ENCODE data around the gene PMF1. TPM values are rescaled to one million over a fixed set of nuclear protein-coding genes. Genes with fewer than 3 reads are reported as not detected.
"Not testable (repeated sequence)": the region's sequence is repeated elsewhere in the genome, so short reads cannot be mapped to it uniquely, and the experiment has no call there.

Gene PMF1
- total and polyA plus RNA-seq, 5 experiments from 2014 or later: 49.1 to 79.9 (median 70.8) TPM

DNA sequence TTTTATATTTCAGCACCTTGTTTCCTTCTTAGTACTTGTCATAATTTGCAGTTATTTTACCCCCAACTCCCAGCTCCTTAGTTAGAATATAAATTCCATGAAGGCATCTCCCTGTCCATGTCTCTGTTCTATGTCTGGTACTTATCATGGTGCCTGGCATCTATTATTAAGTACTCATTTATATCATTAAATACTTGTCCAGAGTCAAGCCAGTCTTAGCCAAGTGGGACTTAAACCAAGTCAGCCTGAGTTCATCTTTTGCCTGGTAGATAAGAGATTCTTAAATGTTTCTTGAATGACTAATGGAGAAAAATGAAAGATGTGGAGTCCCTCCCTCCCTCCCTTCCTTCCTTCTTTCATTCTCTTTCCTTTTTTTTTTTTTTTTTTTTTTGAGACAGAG is 9.5 kb upstream of the PMF1 start:
- POLR2A ChIA-PET: interaction anchor here (1.6 kb wide), 1 partner anchor 10 kb away, joined by 5 read pairs; the partner anchor contains the start of gene PMF1
- no peak overlapping the region for H3K27ac Mint-ChIP-seq

DNA sequence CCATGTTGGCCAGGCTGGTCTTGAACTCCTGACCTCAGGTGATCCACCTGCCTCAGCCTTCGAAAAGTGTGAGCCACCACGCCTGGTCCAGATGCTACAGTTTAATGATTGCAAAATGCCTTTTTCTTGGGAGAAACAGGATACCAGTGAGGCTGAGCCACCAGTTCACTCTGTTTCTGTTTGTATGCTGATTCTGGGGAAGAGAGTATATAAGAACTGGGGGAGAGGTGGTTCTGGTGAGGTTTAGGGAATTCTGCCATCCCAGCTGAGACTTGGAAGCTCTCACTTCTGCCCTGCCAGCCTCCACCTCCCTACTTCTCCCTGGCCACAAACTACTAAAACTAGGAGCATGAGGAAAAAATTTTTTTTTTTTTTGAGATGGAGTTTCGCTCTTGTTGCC is 8.1 kb upstream of the PMF1 start:
- H3K27me3 Mint-ChIP-seq: no peaks in the 10 kb centered on the region
- no peaks in the 10 kb centered on the region for H3K9me3 Mint-ChIP-seq
- H3K36me3 Mint-ChIP-seq: peaks cover 0 to 60% (median 7%) of the 10 kb centered on the region in 3 donors
- no peak for ATAC-seq
- POLR2A ChIA-PET: no interaction called here
- H3K4me3 Mint-ChIP-seq: no peak overlapping the region
- no peak overlapping the region for H3K27ac Mint-ChIP-seq
- no peak for DNase-seq
- peaks cover 14 to 17% (median 15%) of the 10 kb centered on the region in 4 donors for H3K4me1 Mint-ChIP-seq

More for the DNA sequence above, 9.5 kb upstream of the PMF1 start:
- H3K27me3 Mint-ChIP-seq: no peaks in the 10 kb centered on the region
- H3K36me3 Mint-ChIP-seq: peaks cover 0 to 57% (median 4%) of the 10 kb centered on the region in 3 donors
- no peaks in the 10 kb centered on the region for H3K9me3 Mint-ChIP-seq
- ATAC-seq (no peak), DNase-seq (no peak)
- H3K4me1 Mint-ChIP-seq: peaks cover 23 to 30% (median 28%) of the 10 kb centered on the region in 4 donors
- no peak overlapping the region for H3K4me3 Mint-ChIP-seq

DNA sequence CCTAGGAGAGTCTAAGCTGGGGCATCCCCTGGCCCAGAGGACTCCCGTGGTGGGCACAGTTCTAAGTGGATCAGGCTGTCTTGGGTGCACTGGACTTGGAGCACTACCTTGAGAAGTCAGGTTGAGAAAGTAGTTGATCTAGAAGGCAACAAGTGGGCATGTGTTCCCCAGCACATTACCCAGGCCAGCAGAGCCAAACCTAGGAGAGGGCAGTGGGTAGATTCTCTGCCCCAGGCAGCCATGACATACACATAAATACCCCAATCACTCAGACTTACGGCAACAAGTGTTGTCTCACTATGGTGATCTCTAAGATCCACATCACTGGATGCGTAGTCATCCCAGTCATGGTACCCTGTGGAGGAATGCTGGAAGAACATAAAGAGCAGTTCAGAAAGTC is 1.6 kb upstream of the PMF1 start:
- Mint-ChIP-seq H3K4me3 (peak overlapping the region in 8 of 10 donors; percentile 2 to 59 (median 35)), H3K9me3 (no peaks in the 10 kb centered on the region), H3K4me1 (peaks cover 13 to 40% (median 30%) of the 10 kb centered on the region in 4 donors), H3K36me3 (peaks cover 0 to 39% (median 3%) of the 10 kb centered on the region in 3 donors), H3K27me3 (no peaks in the 10 kb centered on the region), H3K27ac (peak overlapping the region in 7 of 10 donors; percentile 73 to 100 (median 100))
- ATAC-seq (no peak), DNase-seq (no peak)
- POLR2A ChIA-PET: interaction anchor here (0.6 kb wide), 1 partner anchor 12 kb away, joined by 3 read pairs; no protein-coding TSS in a partner anchor

DNA sequence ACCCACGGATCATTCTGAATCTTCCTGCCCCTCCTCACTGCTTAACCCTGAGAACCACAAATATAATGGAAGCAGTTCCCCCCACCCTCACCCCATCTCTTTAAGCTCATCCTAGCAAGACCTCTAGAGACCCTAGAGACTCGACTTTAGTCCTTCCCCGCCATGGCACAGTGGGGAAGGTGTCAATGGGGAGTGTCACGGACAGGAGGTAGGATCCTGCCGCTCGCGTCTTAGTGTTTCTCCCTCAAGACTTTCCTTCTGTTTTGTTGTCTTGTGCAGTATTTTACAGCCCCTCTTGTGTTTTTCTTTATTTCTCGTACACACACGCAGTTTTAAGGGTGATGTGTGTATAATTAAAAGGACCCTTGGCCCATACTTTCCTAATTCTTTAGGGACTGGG is 677 bp upstream of the PMF1 start:
- Mint-ChIP-seq H3K4me1 (peaks cover 13 to 39% (median 32%) of the 10 kb centered on the region in 4 donors), H3K36me3 (peaks cover 0 to 35% (median 3%) of the 10 kb centered on the region in 3 donors), H3K27me3 (no peaks in the 10 kb centered on the region), H3K27ac (peak overlapping the region; percentile 96 to 100 (median 100)), H3K4me3 (peak overlapping the region; percentile 94 to 98 (median 96)), H3K9me3 (no peaks in the 10 kb centered on the region)
- POLR2A ChIA-PET: interaction anchor here (1.0 to 2.6 kb wide), 13 partner anchors 9 to 1017 kb away, joined by 3 to 48 read pairs (median 6); partner anchors contain the start of genes SLC25A44 and SMG5
- ATAC-seq: no peak
- no peak for DNase-seq

DNA sequence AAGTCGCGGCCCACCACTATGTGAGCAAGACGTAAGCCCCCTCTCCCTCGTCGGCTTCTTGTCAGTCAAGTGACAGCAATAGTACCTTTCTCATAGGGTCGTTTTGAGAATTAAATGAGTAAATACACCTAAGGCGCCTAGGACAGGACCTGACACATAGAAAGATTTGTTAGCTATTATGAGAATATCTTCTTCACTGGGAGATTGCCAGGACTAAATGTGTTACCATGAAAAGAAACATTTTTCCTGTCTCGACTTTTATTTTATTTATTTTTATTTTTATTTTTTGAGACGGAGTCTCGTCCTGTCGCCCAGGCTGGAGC is 798 bp downstream of the PMF1 start:
- POLR2A ChIA-PET: interaction anchor here (0.8 to 2.6 kb wide), 17 partner anchors 8 to 515 kb away, joined by 3 to 48 read pairs (median 5); partner anchors contain the start of genes ISG20L2, LMNA, METTL25B and SLC25A44
- peak overlapping the region; percentile 94 to 98 (median 96) for H3K4me3 Mint-ChIP-seq
- H3K27me3 Mint-ChIP-seq: no peaks in the 10 kb centered on the region
- DNase-seq (no peak), ATAC-seq (no peak)
- H3K27ac Mint-ChIP-seq: peak overlapping the region; percentile 96 to 100 (median 100)
- peaks cover 0 to 28% (median under 1%) of the 10 kb centered on the region in 3 donors for H3K36me3 Mint-ChIP-seq
- H3K9me3 Mint-ChIP-seq: no peaks in the 10 kb centered on the region
- peaks cover 18 to 54% (median 43%) of the 10 kb centered on the region in 4 donors for H3K4me1 Mint-ChIP-seq

DNA sequence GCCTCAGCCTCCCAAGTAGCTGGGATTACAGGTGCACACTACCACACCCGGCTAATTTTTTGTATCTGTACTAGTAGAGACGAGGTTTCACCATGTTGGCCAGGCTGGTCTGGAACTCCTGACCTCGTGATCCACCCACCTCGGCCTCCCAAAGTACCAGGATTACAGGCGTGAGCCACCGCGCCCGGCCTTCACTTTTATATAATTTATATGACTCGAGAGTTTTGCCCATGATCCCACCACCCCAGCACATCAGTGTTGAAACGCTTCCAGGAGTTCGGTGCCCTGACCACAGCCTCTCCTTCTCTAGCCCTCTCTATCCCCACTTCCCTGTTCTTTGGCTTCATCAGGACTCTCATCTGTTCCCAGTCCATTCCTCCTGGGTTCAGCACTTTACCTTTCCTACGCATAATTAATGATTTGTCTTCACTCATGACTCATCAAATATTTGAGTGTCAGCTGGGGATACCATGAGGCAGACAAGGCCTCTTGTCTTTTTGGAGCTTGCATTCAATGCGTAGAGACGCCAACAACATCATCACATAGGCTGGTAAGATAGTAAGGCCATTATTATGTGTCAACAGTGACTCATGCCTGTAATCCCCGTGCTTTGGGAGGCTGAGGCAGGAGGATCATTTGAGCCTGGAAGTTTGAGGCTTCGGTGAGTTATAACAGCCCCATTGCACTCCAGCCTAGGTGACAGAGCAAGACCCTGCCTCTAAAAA is 1.4 kb downstream of the PMF1 start:
- peak overlapping the region; percentile 54 to 96 (median 83) for H3K4me3 Mint-ChIP-seq
- H3K27me3 Mint-ChIP-seq: no peaks in the 10 kb centered on the region
- ATAC-seq (no peak), DNase-seq (no peak)
- peaks cover 0 to 24% (median under 1%) of the 10 kb centered on the region in 3 donors for H3K36me3 Mint-ChIP-seq
- POLR2A ChIA-PET: interaction anchor here (0.8 to 2.6 kb wide), 6 partner anchors 11 to 287 kb away, joined by 3 to 48 read pairs (median 10); partner anchors contain the start of gene SLC25A44
- peaks cover 17 to 55% (median 45%) of the 10 kb centered on the region in 4 donors for H3K4me1 Mint-ChIP-seq
- H3K27ac Mint-ChIP-seq: peak overlapping the region; percentile 80 to 99 (median 92)
- no peaks in the 10 kb centered on the region for H3K9me3 Mint-ChIP-seq

DNA sequence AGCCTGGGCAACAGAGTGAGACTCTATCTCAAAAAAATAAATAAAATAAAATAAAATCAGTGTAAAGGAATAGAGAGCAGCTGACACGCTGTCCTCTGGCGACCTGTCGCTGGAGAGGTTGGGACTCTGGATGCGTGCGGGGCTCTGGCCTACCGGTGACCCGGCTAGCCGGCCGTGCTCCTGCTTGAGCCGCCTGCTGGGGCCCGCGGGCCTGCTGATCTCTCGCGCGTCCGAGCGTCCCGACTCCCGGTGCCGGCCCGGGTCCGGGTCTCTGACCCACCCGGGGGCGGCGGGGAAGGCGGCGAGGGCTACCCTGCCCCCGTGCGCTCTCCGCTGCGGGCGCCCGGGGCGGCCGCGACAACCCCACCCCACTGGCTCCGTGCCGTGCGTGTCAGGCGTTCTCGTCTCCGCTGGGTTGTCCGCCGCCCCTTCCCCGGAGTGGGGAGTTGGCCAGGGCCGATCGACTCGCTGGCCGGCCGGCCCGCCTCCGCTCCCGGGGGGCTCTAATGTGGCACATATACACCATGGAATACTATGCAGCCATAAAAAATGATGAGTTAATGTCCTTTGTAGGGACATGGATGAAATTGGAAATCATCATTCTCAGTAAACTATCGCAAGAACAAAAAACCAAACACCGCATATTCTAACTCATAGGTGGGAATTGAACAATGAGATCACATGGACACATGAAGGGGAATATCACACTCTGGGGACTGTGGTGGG is 3.7 kb downstream of the PMF1 start:
- H3K9me3 Mint-ChIP-seq, ATAC-seq, H3K4me3 Mint-ChIP-seq, H3K27me3 Mint-ChIP-seq, DNase-seq, POLR2A ChIA-PET: not testable (repeated sequence)
- H3K36me3 Mint-ChIP-seq: peaks cover 6 to 29% (median 8%) of the 10 kb centered on the region in 3 donors
- H3K27ac Mint-ChIP-seq: peak overlapping the region in 2 of 10 donors; percentile 24 to 48
- H3K4me1 Mint-ChIP-seq: peaks cover 23 to 66% (median 54%) of the 10 kb centered on the region in 4 donors

DNA sequence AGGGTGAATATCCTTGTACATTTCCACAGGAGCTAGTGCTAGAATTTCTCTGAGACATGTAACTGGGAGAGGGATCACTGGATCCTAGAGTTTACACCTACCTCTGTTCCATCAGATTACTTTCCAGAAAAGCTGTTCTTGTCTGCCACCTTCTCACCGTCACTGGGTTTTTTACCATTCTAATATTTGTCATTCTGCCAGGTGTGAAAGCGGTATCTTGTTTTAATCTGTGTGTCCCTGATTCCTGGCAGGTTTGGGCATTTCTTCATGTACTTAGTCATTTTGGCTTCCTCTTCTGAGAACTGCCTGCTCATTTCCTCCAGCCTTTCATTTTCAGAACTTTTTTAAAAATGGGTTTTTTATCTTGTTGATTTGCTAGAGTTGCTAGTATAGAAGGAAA is 5.1 kb downstream of the PMF1 start:
- POLR2A ChIA-PET: no interaction called here
- DNase-seq: peak in 2 of 10 donors; percentile 13 to 24
- no peaks in the 10 kb centered on the region for H3K27me3 Mint-ChIP-seq
- peak overlapping the region in 9 of 10 donors; percentile 26 to 80 (median 45) for H3K4me3 Mint-ChIP-seq
- no peak for ATAC-seq
- H3K36me3 Mint-ChIP-seq: peaks cover 6 to 42% (median 14%) of the 10 kb centered on the region in 3 donors
- no peaks in the 10 kb centered on the region for H3K9me3 Mint-ChIP-seq
- peak overlapping the region; percentile 7 to 96 (median 72) for H3K27ac Mint-ChIP-seq
- H3K4me1 Mint-ChIP-seq: peaks cover 24 to 64% (median 49%) of the 10 kb centered on the region in 4 donors

DNA sequence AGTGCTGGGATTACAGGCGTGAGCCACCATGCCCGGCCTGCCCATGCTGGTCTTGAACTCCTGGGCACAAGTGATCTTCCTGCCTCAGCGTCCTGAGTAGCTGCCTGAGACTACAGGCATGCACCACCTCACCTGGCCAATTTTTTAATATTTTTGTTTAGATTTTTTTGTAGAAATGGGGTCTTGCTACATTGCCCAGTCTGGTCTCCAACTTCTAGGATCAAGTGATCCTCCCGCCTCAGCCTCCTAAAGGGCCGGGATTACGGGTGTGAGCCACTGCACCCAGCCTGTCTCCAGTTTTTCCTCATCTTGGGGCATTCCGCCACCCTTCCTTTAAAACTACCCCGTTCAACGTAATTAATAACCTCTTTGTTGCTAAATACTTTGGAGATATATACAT is 7.4 kb downstream of the PMF1 start:
- ATAC-seq (no peak), DNase-seq (no peak)
- H3K9me3 Mint-ChIP-seq: no peaks in the 10 kb centered on the region
- H3K4me3 Mint-ChIP-seq: no peak overlapping the region
- H3K27me3 Mint-ChIP-seq: no peaks in the 10 kb centered on the region
- H3K36me3 Mint-ChIP-seq: peaks cover 11 to 52% (median 17%) of the 10 kb centered on the region in 3 donors
- POLR2A ChIA-PET: no interaction called here
- peak overlapping the region in 1 of 10 donors; percentile 58 for H3K27ac Mint-ChIP-seq
- H3K4me1 Mint-ChIP-seq: peaks cover 25 to 48% (median 35%) of the 10 kb centered on the region in 4 donors

DNA sequence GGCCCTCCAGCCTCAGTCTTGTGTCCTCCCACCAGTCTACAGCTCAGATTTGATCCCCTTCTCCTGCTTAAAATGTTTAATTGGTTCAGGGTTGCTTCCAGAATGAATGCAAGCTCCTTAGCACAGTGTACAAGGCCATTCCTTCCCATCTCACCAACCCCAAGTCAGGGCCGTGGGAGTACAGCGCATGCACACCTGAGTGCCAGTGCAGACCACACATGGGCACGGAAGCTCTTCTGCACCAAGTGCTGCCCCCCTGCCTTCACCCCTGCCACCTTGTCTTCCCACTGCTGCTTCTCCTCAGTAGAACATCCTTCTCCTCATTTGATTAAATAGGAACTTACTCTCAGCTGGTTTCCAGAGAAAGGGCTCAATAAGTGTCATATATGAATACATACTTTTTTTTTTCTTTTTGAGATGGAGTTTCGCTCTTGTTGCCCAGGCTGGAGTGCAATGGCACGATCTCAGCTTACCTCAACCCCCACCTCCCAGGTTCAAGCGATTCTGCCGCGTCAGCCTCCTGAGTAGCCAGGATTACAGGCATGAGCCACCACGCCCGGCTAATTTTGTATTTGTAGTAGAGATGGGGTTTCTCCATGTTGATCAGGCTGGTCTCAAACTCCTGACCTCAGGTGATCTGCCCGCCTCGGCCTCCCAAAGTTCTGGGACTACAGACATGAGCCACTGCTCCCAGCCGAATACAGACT is 9.3 kb downstream of the PMF1 start:
- Mint-ChIP-seq H3K4me3 (no peak overlapping the region), H3K36me3 (peaks cover 11 to 62% (median 20%) of the 10 kb centered on the region in 3 donors), H3K4me1 (peaks cover 28 to 45% (median 39%) of the 10 kb centered on the region in 4 donors), H3K27me3 (no peaks in the 10 kb centered on the region), H3K27ac (peak overlapping the region in 7 of 10 donors; percentile 7 to 76 (median 44)), H3K9me3 (no peaks in the 10 kb centered on the region)
- no peak for DNase-seq
- ATAC-seq: no peak
- POLR2A ChIA-PET: interaction anchor here (1.4 kb wide), 1 partner anchor 9 kb away, joined by 3 read pairs; the partner anchor contains the start of gene PMF1

DNA sequence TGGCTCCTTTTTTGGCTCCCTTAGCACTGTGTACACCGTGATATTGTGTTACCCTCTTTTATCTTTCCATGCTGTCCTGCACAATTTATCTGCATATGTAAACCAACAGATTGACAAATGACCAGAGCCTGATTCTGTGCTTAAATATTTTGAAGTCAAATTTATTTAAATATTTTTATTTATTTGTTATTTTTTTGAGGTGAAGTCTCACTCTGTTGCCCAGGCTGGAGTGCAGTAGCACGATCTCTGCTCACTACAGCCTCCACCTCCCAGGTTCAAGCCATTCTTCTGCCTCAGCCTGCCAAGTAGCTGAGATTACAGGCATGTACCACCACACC is 12.8 kb downstream of the PMF1 start:
- Mint-ChIP-seq H3K27ac (peak overlapping the region in 8 of 10 donors; percentile 1 to 80 (median 42)), H3K36me3 (peaks cover 11 to 73% (median 25%) of the 10 kb centered on the region in 3 donors), H3K4me1 (peaks cover 20 to 26% (median 23%) of the 10 kb centered on the region in 4 donors), H3K27me3 (no peaks in the 10 kb centered on the region), H3K4me3 (no peak overlapping the region), H3K9me3 (no peaks in the 10 kb centered on the region)
- no peak for DNase-seq
- POLR2A ChIA-PET: interaction anchor here (0.7 to 2.6 kb wide), 4 partner anchors 12 to 80 kb away, joined by 3 to 14 read pairs (median 10); partner anchors contain the start of gene PMF1
- ATAC-seq: no peak

DNA sequence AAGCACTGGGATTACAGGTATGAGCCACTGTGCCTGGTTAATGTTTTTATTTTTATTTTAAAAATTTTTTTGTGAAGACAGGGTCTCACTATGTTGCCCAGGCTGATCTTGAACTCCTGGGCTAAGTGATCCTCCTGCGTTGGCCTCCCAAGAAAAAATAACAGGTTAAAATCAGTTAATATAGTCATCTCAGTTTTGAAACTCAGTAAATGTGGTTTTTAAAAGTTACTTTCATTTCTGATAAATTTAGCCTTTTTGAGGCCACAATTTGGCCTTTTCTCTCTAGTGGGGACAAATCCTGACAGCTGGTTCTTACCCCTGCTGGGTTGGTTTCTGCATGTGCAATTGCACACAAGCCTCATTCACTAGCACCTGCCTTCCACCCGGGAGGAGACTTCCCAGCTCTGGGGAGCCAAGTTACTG is 13.3 kb downstream of the PMF1 start:
- H3K4me3 Mint-ChIP-seq: peak overlapping the region in 1 of 10 donors; percentile 29
- peak overlapping the region in 1 of 10 donors; percentile 23 for H3K27ac Mint-ChIP-seq
- peaks cover 8 to 70% (median 22%) of the 10 kb centered on the region in 3 donors for H3K36me3 Mint-ChIP-seq
- H3K27me3 Mint-ChIP-seq: no peaks in the 10 kb centered on the region
- POLR2A ChIA-PET: interaction anchor here (1.7 to 2.6 kb wide), 2 partner anchors 13 to 33 kb away, joined by 11 to 14 read pairs; partner anchors contain the start of gene PMF1
- ATAC-seq: no peak
- no peaks in the 10 kb centered on the region for H3K9me3 Mint-ChIP-seq
- no peak for DNase-seq
- H3K4me1 Mint-ChIP-seq: peaks cover 17 to 23% (median 20%) of the 10 kb centered on the region in 4 donors
